ENCODE results near the gene DPY19L2.
"Not testable (repeated sequence)": the region's sequence is repeated elsewhere in the genome, so short reads cannot be mapped to it uniquely, and the experiment has no call there.

Gene DPY19L2

DNA sequence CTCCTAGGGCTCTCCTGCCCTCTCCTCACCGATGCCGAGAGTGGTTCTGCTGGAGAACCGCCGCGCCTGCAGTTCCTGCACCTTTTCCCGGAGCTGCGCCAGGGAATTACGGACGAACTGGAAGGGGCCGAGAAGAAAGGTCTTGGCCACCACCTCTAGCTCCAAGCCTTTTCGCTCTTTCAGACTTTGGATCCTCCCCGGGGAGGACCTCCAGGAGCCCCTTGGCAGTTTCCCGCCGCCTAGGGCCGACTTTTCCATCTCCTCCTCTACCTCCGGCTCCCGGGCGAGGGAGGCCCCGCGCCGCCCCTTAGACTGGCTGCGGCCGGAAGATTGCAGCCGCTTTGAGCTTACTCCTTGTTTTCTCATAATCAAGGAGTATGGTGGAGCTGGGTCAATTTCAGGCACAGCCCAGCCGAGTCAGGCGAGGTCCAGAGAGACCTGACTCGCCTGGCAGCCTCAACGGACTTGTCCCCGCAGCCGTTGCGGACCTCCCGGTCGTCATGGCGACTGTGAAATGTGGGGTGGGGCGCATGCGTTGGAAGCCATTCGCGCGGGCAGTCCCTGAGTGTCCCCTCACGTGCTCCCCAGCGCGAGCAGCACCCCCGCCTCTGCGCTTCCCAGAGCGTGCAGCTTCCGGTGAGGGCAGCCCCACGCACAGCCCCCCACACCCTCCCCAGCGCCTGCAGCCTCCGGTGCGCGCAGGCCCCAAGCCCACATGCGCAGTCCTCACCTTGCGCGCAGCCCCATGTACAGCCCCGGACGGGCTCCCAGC, at the start of gene DPY19L2:
TSS of gene DPY19L2 (minus strand) at position 466 of the 772 bp plus-strand sequence. CDS start at position 366, 100 bp downstream.
- peak; percentile 48 to 53 for DNase-seq

DNA sequence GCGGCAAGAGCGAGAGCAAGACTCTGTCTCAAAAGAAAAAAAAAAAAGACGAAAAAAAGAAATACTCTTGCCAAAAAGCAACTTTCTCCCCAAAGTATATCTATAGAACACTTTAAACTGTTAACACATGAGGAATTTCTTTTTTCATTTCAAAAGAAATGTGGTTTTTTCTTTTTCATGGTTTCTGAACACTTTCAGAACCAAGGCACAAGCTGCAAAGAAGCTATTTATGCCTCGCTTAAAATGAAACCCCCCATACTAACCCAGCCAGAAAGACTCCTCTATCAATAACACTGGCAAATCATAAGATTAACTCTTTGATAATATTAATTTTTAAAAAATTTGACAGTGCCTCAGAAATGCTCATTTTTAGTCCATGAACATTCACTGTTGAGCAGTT, 48.6 kb upstream of the DPY19L2 start:
- DNase-seq, result not testable (repeated sequence)

DNA sequence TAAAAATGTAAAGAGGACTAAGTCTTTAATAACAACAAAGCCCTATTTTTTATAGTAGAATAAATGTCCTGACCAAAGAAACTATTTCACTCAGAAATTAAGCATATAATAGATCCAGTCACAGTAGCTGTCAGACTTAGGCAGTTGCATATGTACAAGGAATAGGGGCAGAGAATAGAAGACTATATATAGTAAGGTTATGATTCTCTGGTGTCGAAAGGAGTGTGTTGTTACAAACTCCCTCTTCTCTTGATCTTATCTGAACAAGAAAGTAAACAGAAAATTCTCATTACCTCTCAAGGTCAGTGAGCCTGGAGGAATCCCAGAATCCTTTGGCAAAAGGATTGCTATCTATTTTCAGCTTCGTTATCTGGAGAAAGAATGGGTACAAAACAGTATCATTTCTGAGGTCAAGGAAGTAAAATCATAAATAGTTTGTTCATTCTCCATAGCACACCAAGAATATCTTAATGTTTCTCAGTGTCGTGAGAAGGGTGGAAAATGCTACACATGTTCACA, 46.9 kb upstream of the DPY19L2 start:
- not testable (repeated sequence) for DNase-seq

DNA sequence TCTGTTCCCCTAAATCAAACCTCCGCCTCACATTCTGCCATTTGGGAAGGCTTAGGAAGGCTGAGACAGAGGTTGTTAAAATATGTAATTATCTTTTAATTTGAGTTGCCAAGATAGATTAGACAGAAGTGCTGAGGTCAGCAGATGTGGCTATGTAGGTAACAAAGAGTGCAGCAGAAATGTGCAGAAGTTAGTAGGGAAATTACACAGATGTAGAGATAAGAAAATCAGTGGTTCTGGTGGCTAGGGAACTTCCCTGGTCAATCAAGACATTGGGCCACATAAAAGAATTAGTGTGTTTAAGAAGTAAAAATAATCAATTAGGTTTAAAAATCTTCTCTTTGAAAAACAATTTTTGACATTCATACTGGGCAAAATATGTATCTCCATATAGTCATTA, 46.1 kb upstream of the DPY19L2 start:
- not testable (repeated sequence) for DNase-seq

DNA sequence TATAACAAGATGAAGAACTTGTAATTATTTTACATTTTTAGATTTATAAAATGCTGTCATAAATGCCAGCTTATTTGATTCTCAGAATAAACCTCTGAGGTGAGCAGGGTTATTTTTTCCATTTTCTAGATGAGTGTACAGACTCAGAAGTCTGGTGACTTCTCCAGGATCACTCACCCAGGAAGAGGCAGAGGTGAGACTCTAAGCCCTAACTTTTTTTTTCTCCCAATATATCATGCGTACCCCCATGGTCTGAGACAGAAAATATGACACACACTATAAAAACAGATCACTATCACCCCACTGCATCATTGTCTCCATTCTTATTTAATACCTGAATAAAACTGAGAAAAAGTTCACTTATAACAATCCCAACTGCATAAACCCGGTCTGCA, 45.4 kb upstream of the DPY19L2 start:
- not testable (repeated sequence) for DNase-seq

DNA sequence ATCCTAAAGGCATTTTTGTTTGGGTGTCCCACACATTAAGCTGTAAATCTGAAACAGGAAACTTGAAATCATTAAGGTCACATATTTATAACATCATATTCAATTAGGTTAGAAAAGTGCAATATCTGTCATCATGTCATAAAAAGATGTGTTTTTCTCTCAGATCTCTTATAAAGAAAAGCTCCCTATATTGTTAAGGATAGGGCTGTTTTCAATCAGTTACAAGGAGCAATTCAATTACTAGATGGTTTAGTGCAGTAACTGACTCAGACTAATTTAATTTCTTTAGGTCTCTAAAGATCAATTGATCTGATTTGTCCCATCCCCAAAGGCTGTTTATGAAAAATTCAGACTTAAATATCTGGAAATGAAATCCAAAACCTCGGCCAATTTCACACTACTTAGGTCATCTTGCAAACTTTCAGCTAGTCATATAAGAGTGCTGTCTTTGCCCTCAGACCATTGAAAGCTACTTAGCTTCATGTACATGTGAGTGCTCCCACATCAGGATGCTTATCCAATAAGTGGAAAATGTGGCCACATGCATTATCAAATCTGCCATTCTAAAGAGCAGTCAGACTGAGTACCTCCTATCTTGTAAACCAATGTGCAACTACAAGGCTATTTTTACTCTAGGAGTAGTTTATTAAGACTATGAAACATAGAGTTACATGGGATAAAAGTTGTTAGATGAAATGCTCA, 44.8 kb upstream of the DPY19L2 start:
- DNase-seq, result not testable (repeated sequence)

DNA sequence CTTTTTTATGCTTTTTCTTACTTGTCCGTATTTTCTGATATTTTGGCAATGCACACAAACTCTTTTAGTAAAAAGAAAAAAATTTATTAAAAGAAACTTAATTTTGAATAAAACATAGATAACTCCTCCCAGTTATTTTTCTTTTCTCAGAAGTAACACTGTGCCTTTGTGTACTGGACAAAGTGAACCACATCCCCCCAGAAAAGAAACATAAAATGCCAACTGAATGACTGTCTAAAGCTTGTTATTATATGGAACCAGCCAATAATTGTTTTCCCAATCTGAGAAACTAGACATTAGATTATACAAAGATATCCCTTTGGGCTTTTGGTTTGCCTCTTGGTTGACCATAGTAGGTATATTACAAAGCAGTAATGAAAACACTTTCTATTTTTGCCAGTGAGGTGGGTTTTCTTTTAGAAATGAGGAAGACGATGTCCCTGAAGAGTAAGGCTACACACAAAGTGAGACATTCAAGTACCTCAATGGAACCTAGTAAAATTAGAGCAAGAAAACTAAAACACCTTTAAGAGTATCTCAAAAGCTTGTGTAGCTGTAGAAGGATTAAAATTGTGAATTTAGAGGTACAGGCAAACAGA, 44.2 kb upstream of the DPY19L2 start:
- not testable (repeated sequence) for DNase-seq

DNA sequence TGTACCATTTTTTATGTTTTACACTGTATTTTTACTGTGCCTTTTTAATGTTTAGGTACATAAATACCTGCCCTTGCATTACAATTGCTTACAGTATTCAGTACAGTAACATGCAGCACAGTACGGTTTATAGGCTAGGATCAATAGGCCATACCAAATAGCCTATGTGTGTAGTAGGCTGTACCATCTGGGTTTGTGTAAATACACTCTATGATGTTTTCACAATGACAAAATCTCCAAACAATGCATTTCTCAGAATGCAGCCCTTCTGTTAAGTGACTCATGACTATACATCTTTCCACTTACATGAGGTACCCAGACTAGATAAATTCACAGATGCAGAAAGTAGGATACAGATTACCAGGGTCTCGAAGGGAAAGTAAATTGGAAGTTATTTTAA, 43.0 kb upstream of the DPY19L2 start:
- not testable (repeated sequence) for DNase-seq

DNA sequence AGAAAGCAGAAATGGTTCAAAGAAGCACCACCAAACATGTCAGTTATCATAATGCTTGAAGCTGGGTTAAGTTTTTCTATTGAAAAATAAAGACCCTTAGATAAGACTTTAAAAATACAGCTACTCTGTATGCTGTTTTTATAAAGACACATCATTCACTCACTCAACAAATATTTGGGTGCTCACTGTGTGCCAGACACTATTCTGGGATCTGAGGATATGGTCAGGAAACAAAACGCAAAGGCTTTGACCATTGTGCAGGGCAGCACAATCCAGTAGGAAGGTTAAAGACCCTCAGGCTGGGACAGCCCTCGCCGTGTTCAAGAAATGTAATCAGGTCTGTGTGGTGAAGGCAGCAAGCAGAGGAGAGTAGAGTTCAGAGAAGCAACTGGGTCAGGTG, 38.0 kb upstream of the DPY19L2 start:
- DNase-seq, result no peak

DNA sequence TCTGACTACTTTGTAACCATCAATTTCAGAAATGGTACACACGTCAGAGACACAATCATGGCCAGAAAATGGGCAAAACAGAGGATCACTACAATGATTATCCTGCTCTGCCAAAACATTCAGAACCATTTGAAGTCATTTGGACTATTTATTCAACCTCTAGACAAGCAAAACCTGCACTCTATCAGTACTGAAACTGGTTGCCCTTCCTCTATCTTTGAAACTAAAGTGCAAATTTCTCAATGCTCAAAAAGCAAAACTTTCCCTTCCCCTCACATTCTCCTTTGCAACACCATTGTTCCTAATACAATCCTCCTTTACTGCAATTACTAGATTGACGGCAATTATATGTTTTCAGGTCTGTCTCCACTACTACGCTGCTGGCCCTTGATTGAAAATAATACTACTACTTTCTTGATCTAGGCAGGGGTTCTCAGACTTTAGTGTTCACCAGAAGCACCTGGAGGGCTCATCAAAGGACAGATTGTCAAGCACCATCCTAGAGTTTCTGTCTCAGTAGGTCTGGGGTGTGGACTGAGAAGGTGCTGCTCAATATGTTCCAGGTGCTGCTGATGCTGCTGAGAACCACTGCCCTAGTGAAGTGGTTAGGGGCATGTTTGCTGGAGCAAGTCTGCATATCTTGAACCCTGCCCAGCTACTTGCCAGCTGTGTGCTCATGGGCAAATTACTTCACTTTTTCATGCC, 31.5 kb upstream of the DPY19L2 start:
- not testable (repeated sequence) for DNase-seq

DNA sequence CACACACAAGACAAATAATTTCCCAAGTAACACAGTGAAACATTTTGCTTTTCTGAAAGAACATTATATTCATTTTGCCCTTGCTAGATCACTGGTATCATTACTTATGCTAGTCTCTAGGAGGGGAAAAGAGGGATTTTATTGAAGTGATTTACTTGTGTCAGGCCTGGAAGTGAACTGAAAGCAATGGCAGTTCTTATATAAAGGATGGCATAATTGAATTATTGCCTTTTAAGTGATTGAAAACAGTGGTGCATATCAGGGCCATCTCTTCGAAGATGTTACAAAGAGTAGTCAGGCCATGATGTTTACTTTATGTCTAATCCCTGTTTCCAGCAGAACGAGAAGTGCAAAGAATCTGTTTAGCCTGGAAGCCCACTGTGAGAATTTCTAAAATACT, 30.7 kb upstream of the DPY19L2 start:
- DNase-seq, result not testable (repeated sequence)

DNA sequence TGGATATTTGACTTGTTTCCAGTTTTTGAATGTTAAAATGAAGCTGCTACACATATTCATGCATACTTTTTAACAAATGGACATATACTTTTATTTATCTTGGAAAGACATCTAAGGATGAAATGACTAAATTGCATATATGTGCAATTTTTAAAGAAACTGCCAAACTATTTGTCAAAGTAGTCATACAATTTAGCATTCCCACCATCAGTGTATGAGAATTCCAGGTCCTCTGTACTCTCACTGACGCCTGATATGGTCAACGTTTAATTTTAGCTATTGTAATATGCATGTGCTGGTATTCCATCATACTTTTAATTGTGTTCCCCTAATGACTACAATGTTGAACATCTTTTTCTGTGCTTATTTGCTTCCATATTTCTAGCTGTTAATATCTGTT, 22.5 kb upstream of the DPY19L2 start:
- DNase-seq, result not testable (repeated sequence)

DNA sequence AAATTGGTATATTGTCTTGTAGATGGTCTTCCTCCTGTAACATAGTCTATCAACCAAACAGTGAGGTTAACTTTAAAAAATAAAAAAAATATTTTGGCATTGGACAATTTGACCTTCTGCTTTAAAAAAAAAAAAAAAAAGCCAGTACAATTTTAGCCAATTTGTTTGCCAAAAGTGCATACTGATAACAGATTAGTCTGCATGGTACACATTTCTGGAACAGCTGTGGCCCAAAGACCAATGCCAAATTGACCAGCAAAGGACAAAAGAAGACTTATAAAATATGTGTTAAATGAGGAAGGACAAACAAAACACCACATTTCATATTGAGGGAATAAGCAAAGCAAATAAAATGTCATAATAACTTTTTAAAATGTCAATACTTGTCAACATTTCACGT, 20.8 kb upstream of the DPY19L2 start:
- not testable (repeated sequence) for DNase-seq

DNA sequence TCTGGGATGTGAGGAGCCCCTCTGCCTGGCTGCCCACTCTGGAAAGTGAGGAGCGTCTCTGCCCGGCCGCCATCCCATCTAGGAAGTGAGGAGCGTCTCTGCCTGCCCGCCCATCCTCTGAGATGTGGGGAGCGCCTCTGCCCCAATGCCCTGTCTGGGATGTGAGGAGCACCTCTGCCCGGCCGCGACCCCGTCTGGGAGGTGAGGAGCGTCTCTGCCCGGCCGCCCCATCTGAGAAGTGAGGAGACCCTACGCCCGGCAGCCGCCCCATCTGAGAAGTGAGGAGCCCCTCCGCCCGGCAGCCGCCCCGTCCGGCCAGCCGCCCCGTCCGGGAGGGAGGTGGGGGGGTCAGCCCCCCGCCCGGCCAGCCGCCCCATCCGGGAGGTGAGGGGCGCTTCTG, 18.3 kb upstream of the DPY19L2 start:
- DNase-seq, result not testable (repeated sequence)

DNA sequence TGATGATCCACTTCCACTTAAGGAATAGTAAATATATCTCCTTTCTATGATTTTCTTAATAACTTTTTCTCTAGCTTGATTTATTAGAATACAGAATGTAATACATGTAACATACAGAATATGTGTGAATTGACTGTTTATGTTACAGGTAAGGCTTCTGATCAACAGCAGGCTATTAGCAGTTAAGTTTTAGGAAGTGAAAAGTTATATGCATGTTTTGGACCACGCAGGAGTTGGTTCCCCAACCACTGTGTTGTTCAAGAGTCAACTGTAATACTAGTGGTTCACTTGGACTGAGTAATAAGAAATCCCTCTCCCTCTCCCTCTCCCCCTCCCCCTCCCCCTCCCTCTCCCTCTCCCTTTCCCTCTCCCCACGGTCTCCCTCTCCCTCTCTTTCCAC, 17.5 kb upstream of the DPY19L2 start:
- not testable (repeated sequence) for DNase-seq

DNA sequence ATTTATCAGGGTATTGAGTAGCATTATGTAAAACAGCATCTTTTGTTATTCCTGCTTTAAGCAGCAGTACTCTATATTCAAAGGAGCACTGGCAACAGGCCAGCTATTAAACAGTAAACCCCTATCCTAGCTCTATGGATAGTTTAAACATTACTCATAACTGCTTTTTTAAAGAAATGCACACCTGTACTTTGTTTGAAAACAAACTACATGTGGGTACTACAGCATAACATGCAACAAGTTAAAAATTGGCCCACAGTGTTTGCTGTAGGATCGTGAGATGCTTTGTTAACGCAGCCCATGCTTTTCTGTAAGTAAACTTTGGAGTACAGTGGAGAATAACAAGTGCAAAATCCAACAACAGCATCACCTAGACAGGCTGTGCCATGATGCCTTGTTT, 14.3 kb upstream of the DPY19L2 start:
- not testable (repeated sequence) for DNase-seq

DNA sequence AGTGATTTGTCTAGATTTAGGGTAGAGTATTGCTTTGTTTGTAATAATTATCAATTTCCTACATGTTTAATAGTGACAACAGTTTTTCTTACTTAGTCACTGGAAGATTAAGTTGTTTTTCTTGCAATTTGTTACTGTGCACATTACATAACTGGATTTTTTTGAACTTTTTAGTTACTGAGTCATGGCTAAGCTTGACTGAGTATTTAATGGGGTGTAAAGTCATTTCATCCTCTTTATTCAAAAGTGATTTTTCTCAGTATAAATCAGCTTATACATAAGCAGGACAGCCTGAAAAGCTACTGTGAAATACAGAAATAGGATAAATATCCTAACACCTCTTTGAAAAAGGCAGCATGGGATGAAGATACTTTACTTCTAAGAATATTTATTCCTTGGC, 12.5 kb upstream of the DPY19L2 start:
- DNase-seq, result not testable (repeated sequence)

DNA sequence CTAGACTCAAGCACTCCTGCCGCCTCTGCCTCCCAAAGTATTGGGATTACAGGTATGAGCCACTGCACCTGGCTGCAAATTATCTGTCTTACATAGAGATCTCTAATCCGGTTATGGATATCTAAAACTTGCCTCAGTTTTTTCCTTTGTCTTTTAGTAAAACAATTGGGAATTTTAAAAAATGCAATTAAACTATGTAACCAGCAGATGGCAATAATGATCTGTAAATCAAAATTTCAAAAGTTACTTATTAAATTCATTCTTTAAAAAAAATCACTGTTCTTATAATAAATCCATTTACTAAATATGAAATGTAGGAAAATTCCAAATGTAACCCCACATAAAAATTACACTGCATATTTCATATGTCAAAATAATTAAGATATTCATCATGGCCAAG, 4.3 kb upstream of the DPY19L2 start:
- DNase-seq, result not testable (repeated sequence)

DNA sequence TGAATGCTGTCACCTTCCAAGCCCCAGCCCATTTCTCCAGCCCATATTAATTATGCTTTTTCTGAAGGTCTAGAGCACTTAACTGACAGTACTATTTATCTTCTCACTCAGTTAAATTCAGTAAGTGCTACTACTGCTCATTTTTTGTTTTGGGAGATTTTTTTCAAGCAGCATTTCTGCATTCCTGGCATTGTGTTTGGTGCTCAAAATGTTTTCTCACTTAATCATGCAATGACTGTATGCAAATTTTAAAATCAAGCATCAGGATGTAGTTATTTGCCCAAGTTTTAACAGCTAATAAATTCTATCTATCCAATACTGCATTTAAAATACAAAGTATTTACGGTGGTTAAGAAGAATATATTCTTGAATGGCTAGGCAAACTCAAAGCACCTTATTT, 1.6 kb upstream of the DPY19L2 start:
- DNase-seq, result not testable (repeated sequence)

DNA sequence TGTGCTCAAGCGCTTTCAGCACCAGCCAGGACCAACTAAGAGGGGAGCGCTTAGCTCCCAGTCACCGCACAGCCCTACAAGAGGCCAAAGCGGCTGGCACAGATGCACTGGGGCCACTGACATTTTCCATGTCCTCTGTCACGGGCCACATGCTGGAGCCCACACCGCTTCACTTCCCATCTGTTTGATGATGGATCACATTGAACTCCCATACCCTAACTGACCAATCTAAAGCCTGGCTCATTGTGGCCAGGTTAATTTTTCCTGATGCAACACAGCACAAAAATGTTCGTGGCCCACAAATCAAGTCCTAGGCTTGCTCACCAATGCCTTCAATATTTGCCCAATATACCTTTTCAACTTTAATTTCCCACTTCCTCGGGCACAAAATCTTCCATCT, 1.1 kb upstream of the DPY19L2 start:
- DNase-seq, result not testable (repeated sequence)

DNA sequence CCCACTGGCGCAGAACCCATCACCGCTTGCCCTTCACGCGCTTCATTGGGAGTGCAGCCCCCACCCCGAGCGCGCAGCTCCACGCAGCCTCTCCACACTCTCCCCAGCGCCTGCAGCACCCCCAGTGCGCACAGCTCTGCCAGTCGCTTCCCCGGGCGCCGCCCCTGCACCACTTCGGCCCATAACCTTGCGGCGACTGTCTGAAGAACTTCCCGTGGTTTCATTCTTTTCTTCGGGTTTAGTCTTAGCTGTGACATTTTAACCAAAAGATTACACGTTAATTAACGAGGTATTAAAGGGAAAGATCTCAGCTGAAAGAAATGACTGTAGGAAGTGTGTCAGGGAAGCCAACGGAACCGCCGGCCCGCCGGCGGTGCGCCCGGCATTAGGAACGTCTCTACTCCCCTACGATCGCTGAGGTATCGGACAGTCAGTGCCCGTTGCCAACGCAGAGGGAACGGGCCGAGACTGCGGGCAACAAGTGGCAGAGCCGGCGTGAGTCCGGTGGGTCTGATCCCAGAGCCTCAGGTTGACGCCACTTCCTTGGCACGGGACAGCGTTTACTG, 590 bp upstream of the DPY19L2 start:
- not testable (repeated sequence) for DNase-seq

DNA sequence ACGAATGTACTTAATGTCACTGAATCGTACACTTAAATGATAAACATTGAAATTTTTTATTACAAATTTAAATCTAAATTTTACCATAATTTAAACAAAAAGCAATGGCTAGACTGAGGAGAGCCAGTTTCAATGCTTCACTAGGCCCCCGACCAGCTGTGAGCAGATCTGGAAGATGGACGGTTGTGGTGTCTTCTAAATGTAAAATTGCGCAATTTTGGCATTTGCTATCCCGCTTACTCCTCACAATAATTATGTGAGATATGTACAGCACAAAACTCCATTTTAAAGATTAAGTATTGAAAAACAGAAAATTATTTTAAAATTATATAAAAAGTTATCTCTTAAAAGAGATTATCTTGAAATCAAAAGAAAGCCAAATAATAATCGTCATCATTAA, 5.3 kb downstream of the DPY19L2 start:
- not testable (repeated sequence) for DNase-seq
